GM12878 (cell line): ENCODE data around the gene MBNL1.

ENCODE experiments used
- CBFB ChIP-seq: IDR thresholded peaks from 2 replicates; pipeline ENCODE4 v1.6.1; 2016; ENCODE audit warnings: antibody characterized with exemption, low read depth
- FOXK2 ChIP-seq: fragments of 450-650 bp; IDR thresholded peaks from 2 replicates; pipeline ENCODE4 v1.6.1; 2017; ENCODE audit warnings: mild to moderate bottlenecking, moderate library complexity
- POLR2A ChIP-seq: IDR thresholded peaks from 2 replicates; pipeline ENCODE4 v1.6.1; 2011; ENCODE audit warnings: low read depth, mild to moderate bottlenecking, low read length
- TCF7 ChIP-seq: IDR thresholded peaks from 2 replicates; pipeline ENCODE4 v1.6.1; 2014; ENCODE audit warnings: antibody characterized with exemption, borderline replicate concordance
- ZBTB11 ChIP-seq: fragments of 450-650 bp; formaldehyde crosslinking; IDR thresholded peaks from 2 replicates; pipeline ENCODE4 v1.5.0; 2022; ENCODE audit warnings: mild to moderate bottlenecking, missing genetic modification characterization

- TF ChIP-seq TCF7 = no peak
- no peak for TF ChIP-seq ZBTB11 (CRISPR knock-in tag)
- TF ChIP-seq CBFB = no peak
- no peak for TF ChIP-seq POLR2A
- no peak for TF ChIP-seq FOXK2
Measured at GRCh38 chr3:152328841-152329240, 60.1 kb downstream of the MBNL1 start.
